NB4 (cell line): ENCODE measurements around the gene ARMH2.
"Not testable (repeated sequence)": the region's sequence is repeated elsewhere in the genome, so short reads cannot be mapped to it uniquely, and the experiment has no call there.

ENCODE experiments used
- MYC ChIP-seq: IDR thresholded peaks from 2 replicates; pipeline ENCODE4 v1.6.1; 2011; ENCODE audit warnings: low read depth, low read length
- POLR2A ChIP-seq: IDR thresholded peaks from 2 replicates; pipeline ENCODE4 v1.6.1; 2011; ENCODE audit warnings: mild to moderate bottlenecking; ENCODE audit not compliant: insufficient read length; ENCODE audit errors: extremely low read depth
- TF ChIP-seq, protein P1 (sequence below): IDR thresholded peaks from one replicate; pipeline ENCODE4 v1.5.1; 2012; ENCODE audit warnings: low read depth, low read length
- TF ChIP-seq, protein P2 (sequence below): IDR thresholded peaks from 2 replicates; pipeline ENCODE4 v1.6.1; 2011; ENCODE audit warnings: low read depth, low read length

DNA sequence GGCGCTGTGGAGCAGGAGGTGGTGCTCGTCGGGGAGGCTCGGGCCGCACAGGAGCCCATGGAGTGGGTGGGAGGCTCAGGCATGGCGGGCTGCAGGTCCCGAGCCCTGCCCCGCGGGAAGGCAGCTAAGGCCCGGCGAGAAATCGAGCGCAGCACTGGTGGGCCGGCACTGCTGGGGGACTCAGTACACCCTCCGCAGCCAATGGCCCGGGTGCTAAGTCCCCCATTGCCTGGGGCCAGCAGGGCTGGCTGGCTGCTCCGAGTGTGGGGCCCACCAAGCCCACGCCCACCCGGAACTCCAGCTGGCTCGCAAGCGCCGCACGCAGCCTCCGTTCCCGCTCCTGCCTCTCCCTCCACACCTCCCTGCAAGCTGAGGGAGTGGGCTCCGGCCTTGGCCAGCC lies 32.7 kb downstream of the ARMH2 start:
- TF ChIP-seq, protein P1, sequence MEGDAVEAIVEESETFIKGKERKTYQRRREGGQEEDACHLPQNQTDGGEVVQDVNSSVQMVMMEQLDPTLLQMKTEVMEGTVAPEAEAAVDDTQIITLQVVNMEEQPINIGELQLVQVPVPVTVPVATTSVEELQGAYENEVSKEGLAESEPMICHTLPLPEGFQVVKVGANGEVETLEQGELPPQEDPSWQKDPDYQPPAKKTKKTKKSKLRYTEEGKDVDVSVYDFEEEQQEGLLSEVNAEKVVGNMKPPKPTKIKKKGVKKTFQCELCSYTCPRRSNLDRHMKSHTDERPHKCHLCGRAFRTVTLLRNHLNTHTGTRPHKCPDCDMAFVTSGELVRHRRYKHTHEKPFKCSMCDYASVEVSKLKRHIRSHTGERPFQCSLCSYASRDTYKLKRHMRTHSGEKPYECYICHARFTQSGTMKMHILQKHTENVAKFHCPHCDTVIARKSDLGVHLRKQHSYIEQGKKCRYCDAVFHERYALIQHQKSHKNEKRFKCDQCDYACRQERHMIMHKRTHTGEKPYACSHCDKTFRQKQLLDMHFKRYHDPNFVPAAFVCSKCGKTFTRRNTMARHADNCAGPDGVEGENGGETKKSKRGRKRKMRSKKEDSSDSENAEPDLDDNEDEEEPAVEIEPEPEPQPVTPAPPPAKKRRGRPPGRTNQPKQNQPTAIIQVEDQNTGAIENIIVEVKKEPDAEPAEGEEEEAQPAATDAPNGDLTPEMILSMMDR = not testable (repeated sequence)
- TF ChIP-seq POLR2A, MYC: not testable (repeated sequence)
- TF ChIP-seq, protein P2, sequence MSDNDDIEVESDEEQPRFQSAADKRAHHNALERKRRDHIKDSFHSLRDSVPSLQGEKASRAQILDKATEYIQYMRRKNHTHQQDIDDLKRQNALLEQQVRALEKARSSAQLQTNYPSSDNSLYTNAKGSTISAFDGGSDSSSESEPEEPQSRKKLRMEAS = not testable (repeated sequence)
